ENCODE data around the gene TMEM9. TPM values are rescaled to one million over a fixed set of nuclear protein-coding genes. Genes with fewer than 3 reads are reported as not detected.

TMEM9 gene
- total and polyA plus RNA-seq, 9 of the 15 experiments (the other 6 are each of a cell fraction or from before 2014, with no cell fraction given): 30.4 to 107 (median 67.6) TPM

GRCh38 chr1:201149400-201149799, 4.9 kb downstream of the TMEM9 start (continued):
- TF ChIP-seq REST (IDR thresholded peaks at IDR 0.05; ENCODE audit: borderline replicate concordance) (peak; percentile 78), REST (CRISPR knock-in tag; IDR thresholded peaks at IDR 0.05; ENCODE audit: low read depth) (no peak), SMARCC2 (IDR thresholded peaks at IDR 0.05; ENCODE audit: low read depth) (no peak), YBX1 (IDR thresholded peaks at IDR 0.05) (no peak), GATAD2A (IDR thresholded peaks at IDR 0.05) (no peak), CTCF (IDR thresholded peaks at IDR 0.05 in 2 of 3, conservative IDR thresholded peaks at IDR 0.05 in 1 of 3; ENCODE audit: insufficient read depth in 2 of 3, low read depth in 1 of 3, low read length in 3 of 3) (peak; percentile 72 to 86 (median 77)), MYC (IDR thresholded peaks at IDR 0.05; ENCODE audit: low read depth, low read length) (0 out of 2 replicates have a peak, but pooled peaks have one; percentile 51), MYC (CRISPR knock-in tag; IDR thresholded peaks at IDR 0.05; ENCODE audit: borderline replicate concordance, low read depth) (no peak)

All from K562 (cell line).